Spleen (tissue), 11 donors: Measurements from ENCODE around the gene TPRKB. TPM values are rescaled to one million over a fixed set of nuclear protein-coding genes. Genes with fewer than 3 reads are reported as not detected.
A peak's percentile ranks its signal among the peaks of the same experiment; 100 is the strongest.
"Not testable (repeated sequence)": the region's sequence is repeated elsewhere in the genome, so short reads cannot be mapped to it uniquely, and the experiment has no call there.

Experiments
- DNase-seq: peaks from one replicate; pipeline ENCODE4 v3.0.0-alpha.2; 2020
- H3K27ac ChIP-seq, 8 donors: fragments of 200-600 bp; sonication (generic) in 7 of 8; 1 replicate in 4 of 8; 2 replicates in 4 of 8; pipeline versions ENCODE4 v1.5.0 to v1.8.0; 2016 to 2021; ENCODE audit warnings: inconsistent platforms in 4 of 8, mild to moderate bottlenecking in 4 of 8, moderate library complexity in 1 of 8
- H3K27me3 ChIP-seq, 7 donors: fragments of 200-600 bp; sonication (generic) in 6 of 7; replicated peaks in 1 of 7; 1 replicate in 4 of 7; 2 replicates in 3 of 7; pipeline versions ENCODE4 v1.5.0 to v1.8.0; 2016 to 2021; ENCODE audit warnings: inconsistent platforms in 3 of 7, mild to moderate bottlenecking in 1 of 7
- H3K36me3 ChIP-seq, 6 donors: fragments of 200-600 bp; sonication (generic) in 5 of 6; 1 replicate in 4 of 6; 2 replicates in 2 of 6; pipeline versions ENCODE4 v1.5.0 to v1.8.0; 2016 to 2021; ENCODE audit warnings: inconsistent platforms in 2 of 6
- H3K4me1 ChIP-seq, 6 donors: fragments of 200-600 bp; sonication (generic) in 5 of 6; 1 replicate in 3 of 6; 2 replicates in 3 of 6; pipeline versions ENCODE4 v1.5.0 to v1.8.0; 2016 to 2021; ENCODE audit warnings: inconsistent platforms in 3 of 6
- H3K4me3 ChIP-seq, 8 donors: fragments of 200-600 bp; sonication (generic) in 7 of 8; 1 replicate in 4 of 8; 2 replicates in 4 of 8; pipeline versions ENCODE4 v1.5.0 to v1.8.0; 2016 to 2021; ENCODE audit warnings: inconsistent platforms in 4 of 8, mild to moderate bottlenecking in 4 of 8, moderate library complexity in 2 of 8
- H3K9me3 ChIP-seq, 8 donors: fragments of 200-600 bp; sonication (generic) in 7 of 8; 1 replicate in 4 of 8; 2 replicates in 4 of 8; pipeline versions ENCODE4 v1.5.0 to v1.8.0; 2016 to 2021; ENCODE audit warnings: inconsistent platforms in 4 of 8
- CTCF ChIP-seq, 11 experiments: fragments of 200-600 bp in 7 of 11; fragments of 450-650 bp in 4 of 11; sonication (generic) in 4 of 11; IDR thresholded peaks in 8 of 11; conservative IDR thresholded peaks in 3 of 11; 1 replicate in 7 of 11; 2 replicates in 4 of 11; pipeline versions ENCODE4 v1.4.0 to v1.8.0; 2016 to 2021; ENCODE audit warnings: antibody characterized with exemption in 11 of 11, inconsistent platforms in 4 of 11, mild to moderate bottlenecking in 1 of 11
- POLR2A ChIP-seq, 3 donors: fragments of 450-650 bp; IDR thresholded peaks; one replicate each; pipeline ENCODE4 v1.5.1; 2017; ENCODE audit warnings: antibody characterized with exemption in 3 of 3, mild to moderate bottlenecking in 1 of 3
- POLR2AphosphoS5 ChIP-seq, 3 donors: sonication (generic); formaldehyde crosslinking; IDR thresholded peaks; one replicate each; pipeline ENCODE4 v1.5.1; 2017; ENCODE audit warnings: antibody characterized with exemption in 3 of 3
- WGBS, 5 donors: extraction: QIAGEN DNeasy Blood & Tissue Kit in 3 of 5; methylation state at CpG; one replicate each; pipeline versions ENCODE4 v1.1.5 to v1.1.7; 2013 to 2018; 5-methylcytosine and 5-hydroxymethylcytosine counted together
- intact Hi-C: fragments of 100-400 bp; cut with DNase I; formaldehyde crosslinking; loops from one replicate; pipeline ENCODE4 v1.15.0; 2023; ENCODE audit warnings: low total_unique reads
- polyA plus RNA-seq, 3 donors: library from polyadenylated mRNA; stranded (reverse); fragments of 200-250 nt; gene quantifications; one replicate each; pipeline ENCODE4 v1.2.1, GENCODE V29; 2013
- total RNA-seq, 7 donors: library from RNA; depleted of rRNA in 3 of 7; stranded (reverse); fragments of >200 nt in 3 of 7; fragmentation: NEBNext Ultra II Directional in 4 of 7; extraction: Animal tissue kit (Norgen Biotek cat#: 25700) in 4 of 7; gene quantifications; one replicate each; pipeline versions ENCODE4 v1.1.0 to v1.2.1, GENCODE V29; 2016 to 2021
- donor health status: healthy with polysubstance abuse.
- donor health status: DM: no; HTN: no; CAD: no; lungs with moderate emphysema.
- donor health status: DM: no; HTN: no; CAD: no.
- donor health status: Bipolar disorder and iron deficiency.
- donor health status: healthy.
- donor health status: DM: no; HTN: no; CAD: no.
- donor health status: DM: yes; HTN: yes; CAD: no.

The TPRKB gene
- total and polyA plus RNA-seq, 10 donors: 15.0 to 63.3 (median 26.0) TPM

GRCh38 chr2:73759285-73759764 is 22.2 kb upstream of the TPRKB start:
- intact Hi-C loops: no loop called here
- Histone ChIP-seq H3K4me1 (peaks cover 0 to 13% (median 3%) of the 10 kb centered on the region in 6 donors), H3K9me3 (peaks cover 0 to 6% (median 1%) of the 10 kb centered on the region in 8 donors), H3K4me3 (no peak overlapping the region), H3K36me3 (peaks cover 0 to 99% (median 69%) of the 10 kb centered on the region in 6 donors), H3K27ac (peak overlapping the region in 3 of 8 donors; percentile 30 to 44 (median 31)), H3K27me3 (no peaks in the 10 kb centered on the region)
- no peak for DNase-seq
- TF ChIP-seq POLR2AphosphoS5 (IDR thresholded peaks at IDR 0.05) (no peak), CTCF (IDR thresholded peaks at IDR 0.05 in 8 of 11, conservative IDR thresholded peaks at IDR 0.05 in 3 of 11) (no peak), POLR2A (IDR thresholded peaks at IDR 0.05) (no peak)
- WGBS, 5 donors: 43 to 53% (median 52%) methylated on average over 3 of the region's 3 CpGs

GRCh38 chr2:73754332-73754731 is 17.2 kb upstream of the TPRKB start:
- H3K27me3 ChIP-seq, H3K27ac ChIP-seq, H3K4me3 ChIP-seq, intact Hi-C loops, DNase-seq, H3K4me1 ChIP-seq: not testable (repeated sequence)
- H3K9me3 ChIP-seq: peaks cover 0 to 11% (median 5%) of the 10 kb centered on the region in 8 donors
- 90 to 100% (median 96%) methylated on average over 7 of the region's 7 CpGs for WGBS, 5 donors
- H3K36me3 ChIP-seq: peaks cover 0 to 95% (median 58%) of the 10 kb centered on the region in 6 donors

- intact Hi-C loops: no loop called here
- no peak for DNase-seq
- peaks cover 0 to 5% (median 0%) of the 10 kb centered on the region in 6 donors for H3K4me1 ChIP-seq
- no peaks in the 10 kb centered on the region for H3K27me3 ChIP-seq
- H3K9me3 ChIP-seq: peaks cover 0 to 5% (median 4%) of the 10 kb centered on the region in 8 donors
- H3K27ac ChIP-seq: no peak overlapping the region
- no peak overlapping the region for H3K4me3 ChIP-seq
- H3K36me3 ChIP-seq: peaks cover 0 to 88% (median 46%) of the 10 kb centered on the region in 6 donors
- TF ChIP-seq POLR2A (IDR thresholded peaks at IDR 0.05): no peak
- TF ChIP-seq POLR2AphosphoS5 (IDR thresholded peaks at IDR 0.05): no peak
- TF ChIP-seq CTCF (IDR thresholded peaks at IDR 0.05 in 8 of 11, conservative IDR thresholded peaks at IDR 0.05 in 3 of 11): no peak
- WGBS, 5 donors: 60 to 85% (median 73%) methylated on average over 2 of the region's 2 CpGs
Measured at GRCh38 chr2:73749314-73749713, 12.2 kb upstream of the TPRKB start.

GRCh38 chr2:73746877-73747208 is 9.7 kb upstream of the TPRKB start:
- no peak for DNase-seq
- Histone ChIP-seq H3K4me1 (peaks cover 0 to 5% (median 0%) of the 10 kb centered on the region in 6 donors), H3K4me3 (no peak overlapping the region), H3K27ac (peak overlapping the region; percentile 5 to 91 (median 76)), H3K9me3 (no peaks in the 10 kb centered on the region), H3K36me3 (peaks cover 0 to 86% (median 29%) of the 10 kb centered on the region in 6 donors), H3K27me3 (no peaks in the 10 kb centered on the region)
- TF ChIP-seq POLR2A (IDR thresholded peaks at IDR 0.05) (no peak), POLR2AphosphoS5 (IDR thresholded peaks at IDR 0.05) (no peak), CTCF (IDR thresholded peaks at IDR 0.05 in 8 of 11, conservative IDR thresholded peaks at IDR 0.05 in 3 of 11) (no peak)
- intact Hi-C loops: no loop called here
- 74 to 80% (median 78%) methylated on average over 3 of the region's 3 CpGs for WGBS, 5 donors
